Activated naive CD8-positive, alpha-beta T cell treated with anti-CD3 and anti-CD28 coated beads, Interleukin-2, amount 10 ng/mL, durations not matched to agents 7 days and 5 days (primary cell): ENCODE data around the gene GPR108. TPM values are rescaled to one million over a fixed set of nuclear protein-coding genes. Genes with fewer than 3 reads are reported as not detected.

Experiments used
- ATAC-seq: fragments of 150-1000 bp; cut with Tn5 transposase; one replicate; pipeline ENCODE4 v1.10.0; 2021; ENCODE audit warnings: low read depth, moderate library complexity
- POLR2A ChIA-PET: fragments of 350-600 bp; sonication (Branson Sonifier 250); formaldehyde crosslinking; loops from one replicate; lab custom pipeline; 2021; ENCODE audit warnings: antibody characterized with exemption; lab: Charles Lee
- DNase-seq: peaks from one replicate; pipeline ENCODE4 v3.0.0; 2021
- H3K27ac Mint-ChIP-seq: one replicate; pipeline ENCODE4 v1.8.0; 2022; ENCODE audit warnings: mild to moderate bottlenecking, mixed read lengths
- H3K27me3 Mint-ChIP-seq: one replicate; pipeline ENCODE4 v1.8.0; 2022; ENCODE audit warnings: mild to moderate bottlenecking, moderate library complexity, mixed read lengths
- H3K36me3 Mint-ChIP-seq: one replicate; pipeline ENCODE4 v1.8.0; 2021; ENCODE audit warnings: mild to moderate bottlenecking, mixed read lengths
- H3K4me1 Mint-ChIP-seq: one replicate; pipeline ENCODE4 v1.8.0; 2021; ENCODE audit warnings: mixed read lengths
- H3K4me3 Mint-ChIP-seq: one replicate; pipeline ENCODE4 v1.8.0; 2022; ENCODE audit warnings: mild to moderate bottlenecking, moderate library complexity, mixed read lengths
- H3K9me3 Mint-ChIP-seq: one replicate; pipeline ENCODE4 v1.8.0; 2021; ENCODE audit warnings: mixed read lengths
- total RNA-seq, 2 experiments: library from RNA; stranded (reverse); gene quantifications; one replicate each; pipeline ENCODE4 v1.2.3, GENCODE V29; 2021

GPR108 gene
- total RNA-seq, 2 experiments from 2014 or later, result 82.8 to 91.7 TPM

- Mint-ChIP-seq H3K27ac (no peak overlapping the region), H3K9me3 (peaks cover 5% of the 10 kb centered on the region), H3K36me3 (peaks cover 2% of the 10 kb centered on the region), H3K4me1 (peaks cover 12% of the 10 kb centered on the region), H3K4me3 (no peak overlapping the region), H3K27me3 (peaks cover 7% of the 10 kb centered on the region)
- no peak for ATAC-seq
- POLR2A ChIA-PET, result no interaction called here
- no peak for DNase-seq
Observed at GRCh38 chr19:6694147-6694815, 43.1 kb downstream of the GPR108 start.

- Mint-ChIP-seq H3K36me3 (peaks cover 3% of the 10 kb centered on the region), H3K27ac (no peak overlapping the region), H3K4me1 (peaks cover 13% of the 10 kb centered on the region), H3K9me3 (peaks cover 8% of the 10 kb centered on the region), H3K27me3 (peaks cover 7% of the 10 kb centered on the region), H3K4me3 (no peak overlapping the region)
- POLR2A ChIA-PET, result no interaction called here
- no peak for ATAC-seq
- DNase-seq, result no peak
Observed at GRCh38 chr19:6693681-6694080, 43.7 kb downstream of the GPR108 start.

GRCh38 chr19:6693056-6693471 lies 44.3 kb downstream of the GPR108 start:
- DNase-seq (no peak), ATAC-seq (no peak)
- Mint-ChIP-seq H3K4me1 (peaks cover 15% of the 10 kb centered on the region), H3K9me3 (peaks cover 8% of the 10 kb centered on the region), H3K4me3 (no peak overlapping the region), H3K27me3 (peaks cover 5% of the 10 kb centered on the region), H3K27ac (no peak overlapping the region), H3K36me3 (peaks cover 2% of the 10 kb centered on the region)
- POLR2A ChIA-PET, result no interaction called here

- POLR2A ChIA-PET, result no interaction called here
- Mint-ChIP-seq H3K27me3 (peaks cover 4% of the 10 kb centered on the region), H3K4me1 (peaks cover 10% of the 10 kb centered on the region), H3K27ac (no peak overlapping the region), H3K36me3 (peaks cover 2% of the 10 kb centered on the region), H3K4me3 (no peak overlapping the region), H3K9me3 (peaks cover 8% of the 10 kb centered on the region)
- ATAC-seq, result no peak
- no peak for DNase-seq
Observed at GRCh38 chr19:6692027-6692426, 45.4 kb downstream of the GPR108 start.

- H3K27me3 Mint-ChIP-seq, result peaks cover 4% of the 10 kb centered on the region
- no peak for ATAC-seq
Observed at GRCh38 chr19:6691342-6691741, 46.0 kb downstream of the GPR108 start.

GRCh38 chr19:6690160-6690885 lies 47.1 kb downstream of the GPR108 start:
- peaks cover 8% of the 10 kb centered on the region for H3K9me3 Mint-ChIP-seq
- H3K27me3 Mint-ChIP-seq, result peaks cover 4% of the 10 kb centered on the region
- H3K4me3 Mint-ChIP-seq, result no peak overlapping the region
- H3K4me1 Mint-ChIP-seq, result peaks cover 6% of the 10 kb centered on the region
- POLR2A ChIA-PET, result no interaction called here
- no peak for ATAC-seq
- H3K27ac Mint-ChIP-seq, result no peak overlapping the region
- H3K36me3 Mint-ChIP-seq, result peaks cover 2% of the 10 kb centered on the region
- DNase-seq, result no peak

More at GRCh38 chr19:6691342-6691741, 46.0 kb downstream of the GPR108 start:
- Mint-ChIP-seq H3K36me3 (peaks cover 2% of the 10 kb centered on the region), H3K9me3 (peaks cover 8% of the 10 kb centered on the region), H3K4me1 (peaks cover 6% of the 10 kb centered on the region), H3K4me3 (no peak overlapping the region), H3K27ac (peak overlapping the region; percentile 43)
- POLR2A ChIA-PET, result no interaction called here
- DNase-seq, result no peak

GRCh38 chr19:6687114-6687513 lies 50.3 kb downstream of the GPR108 start:
- ATAC-seq (no peak), DNase-seq (no peak)
- Mint-ChIP-seq H3K27ac (no peak overlapping the region), H3K36me3 (peaks cover 2% of the 10 kb centered on the region), H3K9me3 (peaks cover 8% of the 10 kb centered on the region), H3K4me3 (no peak overlapping the region), H3K4me1 (peaks cover 6% of the 10 kb centered on the region), H3K27me3 (peaks cover 2% of the 10 kb centered on the region)
- POLR2A ChIA-PET, result no interaction called here

- Mint-ChIP-seq H3K9me3 (peaks cover 8% of the 10 kb centered on the region), H3K27me3 (peaks cover 7% of the 10 kb centered on the region), H3K4me3 (no peak overlapping the region), H3K27ac (no peak overlapping the region), H3K36me3 (peaks cover 2% of the 10 kb centered on the region), H3K4me1 (peaks cover 6% of the 10 kb centered on the region)
- DNase-seq (no peak), ATAC-seq (no peak)
- POLR2A ChIA-PET, result no interaction called here
Observed at GRCh38 chr19:6686628-6686975, 50.8 kb downstream of the GPR108 start.

- Mint-ChIP-seq H3K9me3 (peaks cover 8% of the 10 kb centered on the region), H3K4me3 (no peak overlapping the region), H3K4me1 (peaks cover 6% of the 10 kb centered on the region), H3K36me3 (peaks cover 2% of the 10 kb centered on the region), H3K27me3 (peaks cover 11% of the 10 kb centered on the region), H3K27ac (no peak overlapping the region)
- POLR2A ChIA-PET, result no interaction called here
- ATAC-seq, result no peak
- no peak for DNase-seq
Observed at GRCh38 chr19:6685962-6686627, 51.3 kb downstream of the GPR108 start.

GRCh38 chr19:6685482-6685881 lies 51.9 kb downstream of the GPR108 start:
- no peak for ATAC-seq
- Mint-ChIP-seq H3K36me3 (peaks cover 4% of the 10 kb centered on the region), H3K27ac (no peak overlapping the region), H3K27me3 (peaks cover 13% of the 10 kb centered on the region), H3K4me3 (no peak overlapping the region), H3K9me3 (peaks cover 8% of the 10 kb centered on the region), H3K4me1 (peaks cover 8% of the 10 kb centered on the region)
- no peak for DNase-seq
- POLR2A ChIA-PET, result no interaction called here

- peaks cover 6% of the 10 kb centered on the region for H3K36me3 Mint-ChIP-seq
- peaks cover 12% of the 10 kb centered on the region for H3K4me1 Mint-ChIP-seq
- POLR2A ChIA-PET, result no interaction called here
Observed at GRCh38 chr19:6683971-6684370, 53.4 kb downstream of the GPR108 start.

GRCh38 chr19:6682607-6683128 lies 54.7 kb downstream of the GPR108 start:
- peaks cover 15% of the 10 kb centered on the region for H3K27me3 Mint-ChIP-seq
- POLR2A ChIA-PET, result no interaction called here
- H3K4me1 Mint-ChIP-seq, result peaks cover 22% of the 10 kb centered on the region
- ATAC-seq (no peak), DNase-seq (no peak)
- H3K36me3 Mint-ChIP-seq, result peaks cover 3% of the 10 kb centered on the region
- peaks cover 8% of the 10 kb centered on the region for H3K9me3 Mint-ChIP-seq
- no peak overlapping the region for H3K27ac Mint-ChIP-seq
- no peak overlapping the region for H3K4me3 Mint-ChIP-seq

More at GRCh38 chr19:6683971-6684370, 53.4 kb downstream of the GPR108 start:
- Mint-ChIP-seq H3K4me3 (no peak overlapping the region), H3K27me3 (peaks cover 13% of the 10 kb centered on the region), H3K9me3 (peaks cover 8% of the 10 kb centered on the region), H3K27ac (no peak overlapping the region)
- ATAC-seq (no peak), DNase-seq (no peak)

GRCh38 chr19:6680141-6680540 lies 57.2 kb downstream of the GPR108 start:
- Mint-ChIP-seq H3K4me1 (peaks cover 32% of the 10 kb centered on the region), H3K4me3 (no peak overlapping the region), H3K36me3 (peaks cover 3% of the 10 kb centered on the region), H3K27ac (no peak overlapping the region), H3K27me3 (peaks cover 17% of the 10 kb centered on the region), H3K9me3 (peaks cover 5% of the 10 kb centered on the region)
- DNase-seq (no peak), ATAC-seq (no peak)
- POLR2A ChIA-PET, result interaction anchor here (1.0 to 1.4 kb wide), 2 partner anchors 11 to 41 kb away, joined by 3 read pairs; partner anchors contain the start of gene TNFSF14
